ENCODE measurements around the gene DRD5. TPM values are rescaled to one million over a fixed set of nuclear protein-coding genes. Genes with fewer than 3 reads are reported as not detected.
"Not testable (repeated sequence)": the region's sequence is repeated elsewhere in the genome, so short reads cannot be mapped to it uniquely, and the experiment has no call there.

Gene DRD5
- total and polyA plus RNA-seq, 5 experiments from 2014 or later, result not detected

GRCh38 chr4:9782136-9782436 is 652 bp downstream of the DRD5 start:
- POLR2A ChIA-PET, result no interaction called here
- DNase-seq, result no peak
- Mint-ChIP-seq H3K27ac (no peak overlapping the region), H3K9me3 (peaks cover 0 to 2% (median 0%) of the 10 kb centered on the region in 9 donors), H3K4me1 (no peaks in the 10 kb centered on the region), H3K27me3 (peaks cover 23 to 61% (median 49%) of the 10 kb centered on the region in 5 donors), H3K36me3 (peaks cover 0 to 3% (median 0%) of the 10 kb centered on the region in 3 donors), H3K4me3 (no peak overlapping the region)
- no peak for ATAC-seq

DNA sequence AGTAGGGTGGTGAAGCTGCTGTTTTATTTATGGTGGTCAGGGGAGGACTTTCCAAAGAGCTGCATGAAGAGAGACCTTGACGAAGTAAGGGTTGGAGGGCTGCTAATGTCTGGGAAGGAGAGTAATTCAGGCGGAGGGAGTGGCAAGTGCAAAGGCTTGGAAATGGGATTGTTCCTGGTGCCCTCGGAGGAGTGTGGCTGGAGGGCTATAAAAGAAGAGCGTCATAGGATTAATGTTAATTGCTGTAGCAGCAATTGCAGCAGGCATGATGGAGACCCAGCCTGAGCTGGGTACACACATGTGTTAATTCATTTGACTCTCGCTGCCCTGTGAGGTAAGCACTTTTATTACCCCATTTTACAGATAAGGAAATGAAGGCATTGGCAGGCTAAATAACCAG is 4.5 kb downstream of the DRD5 start:
- H3K4me3 Mint-ChIP-seq, H3K4me1 Mint-ChIP-seq, H3K9me3 Mint-ChIP-seq, POLR2A ChIA-PET, DNase-seq, ATAC-seq, H3K36me3 Mint-ChIP-seq: not testable (repeated sequence)
- H3K27me3 Mint-ChIP-seq, result peaks cover 19 to 43% (median 27%) of the 10 kb centered on the region in 5 donors
- peak overlapping the region in 1 of 10 donors; percentile 60 for H3K27ac Mint-ChIP-seq

- DNase-seq (no peak), ATAC-seq (no peak)
- H3K36me3 Mint-ChIP-seq, result no peaks in the 10 kb centered on the region
- H3K4me3 Mint-ChIP-seq, result no peak overlapping the region
- H3K27ac Mint-ChIP-seq, result no peak overlapping the region
- POLR2A ChIA-PET, result no interaction called here
- peaks cover 0 to 11% (median 3%) of the 10 kb centered on the region in 9 donors for H3K9me3 Mint-ChIP-seq
- no peaks in the 10 kb centered on the region for H3K4me1 Mint-ChIP-seq
- peaks cover 7 to 35% (median 17%) of the 10 kb centered on the region in 5 donors for H3K27me3 Mint-ChIP-seq
These were observed 10.9 kb downstream of the DRD5 start for GRCh38 chr4:9792381-9792780.

DNA sequence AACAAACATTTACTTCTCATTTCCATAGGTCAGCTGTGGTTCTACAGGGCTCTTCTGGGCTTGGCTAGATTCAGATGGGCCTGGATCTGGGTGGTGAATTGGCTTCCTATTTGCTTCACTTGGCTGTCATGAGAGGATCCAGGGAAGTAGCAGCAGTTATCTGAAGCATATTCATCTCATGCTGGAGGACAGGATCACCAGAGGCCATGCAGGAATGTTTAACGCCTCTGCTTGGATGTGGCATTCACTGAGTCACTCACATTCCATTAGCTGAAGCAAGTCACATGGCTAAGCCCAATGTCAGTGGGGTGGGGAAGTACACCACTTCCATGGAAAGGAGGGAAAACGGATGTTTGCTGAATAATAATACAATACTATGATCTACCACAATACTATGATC is 15.2 kb downstream of the DRD5 start:
- POLR2A ChIA-PET, H3K4me1 Mint-ChIP-seq, DNase-seq, H3K36me3 Mint-ChIP-seq, H3K9me3 Mint-ChIP-seq, H3K27ac Mint-ChIP-seq, ATAC-seq, H3K4me3 Mint-ChIP-seq: not testable (repeated sequence)
- H3K27me3 Mint-ChIP-seq, result peaks cover 8 to 37% (median 19%) of the 10 kb centered on the region in 5 donors

GRCh38 chr4:9800848-9801247 is 19.4 kb downstream of the DRD5 start:
- ATAC-seq (no peak), DNase-seq (no peak)
- Mint-ChIP-seq H3K27ac (no peak overlapping the region), H3K27me3 (peaks cover 6 to 63% (median 23%) of the 10 kb centered on the region in 5 donors), H3K9me3 (peaks cover 0 to 3% (median 0%) of the 10 kb centered on the region in 9 donors), H3K36me3 (no peaks in the 10 kb centered on the region), H3K4me3 (no peak overlapping the region), H3K4me1 (peaks cover 0 to 2% (median 0%) of the 10 kb centered on the region in 4 donors)
- POLR2A ChIA-PET, result no interaction called here

GRCh38 chr4:9804918-9805317 is 23.5 kb downstream of the DRD5 start:
- H3K36me3 Mint-ChIP-seq, result no peaks in the 10 kb centered on the region
- H3K27ac Mint-ChIP-seq, result no peak overlapping the region
- peaks cover 0 to 2% (median 0%) of the 10 kb centered on the region in 4 donors for H3K4me1 Mint-ChIP-seq
- peaks cover 1 to 35% (median 13%) of the 10 kb centered on the region in 5 donors for H3K27me3 Mint-ChIP-seq
- no peaks in the 10 kb centered on the region for H3K9me3 Mint-ChIP-seq
- ATAC-seq (no peak), DNase-seq (no peak)
- no peak overlapping the region for H3K4me3 Mint-ChIP-seq
- POLR2A ChIA-PET, result no interaction called here

DNA sequence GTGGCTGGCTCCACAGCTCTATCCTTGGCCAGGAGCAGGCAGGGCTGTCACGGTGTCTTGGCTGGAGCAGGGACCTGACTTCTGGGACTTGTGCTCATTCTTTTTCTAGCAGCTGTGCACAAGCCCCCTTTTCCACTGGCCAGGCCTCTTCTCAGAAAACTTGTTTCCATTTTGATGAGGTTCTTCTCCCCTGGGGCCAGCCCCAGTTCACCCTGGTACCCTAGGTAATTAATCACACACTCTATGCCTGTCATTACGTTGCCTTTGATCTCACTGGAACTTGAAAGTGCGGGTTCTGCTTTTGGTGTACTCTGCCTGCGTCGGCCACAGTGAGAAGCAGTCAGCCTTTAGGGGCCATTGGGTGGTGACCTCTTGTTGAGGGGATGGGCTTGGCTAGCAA is 26.6 kb downstream of the DRD5 start:
- peak overlapping the region in 1 of 10 donors; percentile 47 for H3K27ac Mint-ChIP-seq
- peaks cover 1 to 25% (median 10%) of the 10 kb centered on the region in 5 donors for H3K27me3 Mint-ChIP-seq
- POLR2A ChIA-PET, result no interaction called here

GRCh38 chr4:9811806-9812205 is 30.4 kb downstream of the DRD5 start:
- H3K9me3 Mint-ChIP-seq, result no peaks in the 10 kb centered on the region
- H3K4me1 Mint-ChIP-seq, result no peaks in the 10 kb centered on the region
- DNase-seq (no peak), ATAC-seq (no peak)
- no peak overlapping the region for H3K4me3 Mint-ChIP-seq
- peaks cover 4 to 18% (median 12%) of the 10 kb centered on the region in 5 donors for H3K27me3 Mint-ChIP-seq
- no peaks in the 10 kb centered on the region for H3K36me3 Mint-ChIP-seq
- no peak overlapping the region for H3K27ac Mint-ChIP-seq
- POLR2A ChIA-PET, result no interaction called here

More for the DNA sequence above, 26.6 kb downstream of the DRD5 start:
- DNase-seq (no peak), ATAC-seq (no peak)
- Mint-ChIP-seq H3K9me3 (no peaks in the 10 kb centered on the region), H3K36me3 (no peaks in the 10 kb centered on the region), H3K4me1 (peaks cover 0 to 2% (median 0%) of the 10 kb centered on the region in 4 donors), H3K4me3 (no peak overlapping the region)

- H3K4me1 Mint-ChIP-seq, result no peaks in the 10 kb centered on the region
- peaks cover 4 to 18% (median 12%) of the 10 kb centered on the region in 5 donors for H3K27me3 Mint-ChIP-seq
- ATAC-seq (no peak), DNase-seq (no peak)
- no peak overlapping the region for H3K4me3 Mint-ChIP-seq
- H3K9me3 Mint-ChIP-seq, result no peaks in the 10 kb centered on the region
- POLR2A ChIA-PET, result no interaction called here
- H3K36me3 Mint-ChIP-seq, result no peaks in the 10 kb centered on the region
- H3K27ac Mint-ChIP-seq, result no peak overlapping the region
These were observed 31.3 kb downstream of the DRD5 start for GRCh38 chr4:9812501-9813340.

- ATAC-seq (no peak), DNase-seq (no peak)
- H3K9me3 Mint-ChIP-seq, result peaks cover 0 to 6% (median 0%) of the 10 kb centered on the region in 9 donors
- peaks cover 0 to 11% (median 7%) of the 10 kb centered on the region in 5 donors for H3K27me3 Mint-ChIP-seq
- no peaks in the 10 kb centered on the region for H3K36me3 Mint-ChIP-seq
- H3K27ac Mint-ChIP-seq, result no peak overlapping the region
- H3K4me1 Mint-ChIP-seq, result no peaks in the 10 kb centered on the region
- POLR2A ChIA-PET, result no interaction called here
- no peak overlapping the region for H3K4me3 Mint-ChIP-seq
These were observed 34.9 kb downstream of the DRD5 start for GRCh38 chr4:9816285-9816684.

- Mint-ChIP-seq H3K27me3 (peaks cover 0 to 14% (median 4%) of the 10 kb centered on the region in 5 donors), H3K27ac (no peak overlapping the region), H3K4me3 (no peak overlapping the region), H3K9me3 (peaks cover 0 to 6% (median 0%) of the 10 kb centered on the region in 9 donors), H3K4me1 (peaks cover 2 to 8% (median 6%) of the 10 kb centered on the region in 4 donors), H3K36me3 (no peaks in the 10 kb centered on the region)
- ATAC-seq (no peak), DNase-seq (no peak)
- POLR2A ChIA-PET, result no interaction called here
These were observed 38.9 kb downstream of the DRD5 start for GRCh38 chr4:9820343-9820742.

- Mint-ChIP-seq H3K27me3 (peaks cover 0 to 11% (median 4%) of the 10 kb centered on the region in 5 donors), H3K27ac (peak overlapping the region in 1 of 10 donors; percentile 1), H3K36me3 (no peaks in the 10 kb centered on the region), H3K4me1 (peaks cover 3 to 12% (median 10%) of the 10 kb centered on the region in 4 donors), H3K4me3 (no peak overlapping the region), H3K9me3 (no peaks in the 10 kb centered on the region)
- ATAC-seq, result peak in 1 of 2 donors; percentile 51
- POLR2A ChIA-PET, result no interaction called here
- DNase-seq, result peak in 2 of 10 donors; percentile 3 to 23
These were observed 43.6 kb downstream of the DRD5 start for GRCh38 chr4:9825049-9825448.

GRCh38 chr4:9826551-9826950 is 45.1 kb downstream of the DRD5 start:
- POLR2A ChIA-PET, result no interaction called here
- H3K27me3 Mint-ChIP-seq, result peaks cover 0 to 11% (median 4%) of the 10 kb centered on the region in 5 donors
- no peaks in the 10 kb centered on the region for H3K36me3 Mint-ChIP-seq
- no peaks in the 10 kb centered on the region for H3K9me3 Mint-ChIP-seq
- H3K4me3 Mint-ChIP-seq, result no peak overlapping the region
- no peak overlapping the region for H3K27ac Mint-ChIP-seq
- no peak for ATAC-seq
- peaks cover 3 to 12% (median 10%) of the 10 kb centered on the region in 4 donors for H3K4me1 Mint-ChIP-seq
- no peak for DNase-seq

All from naive thymus-derived CD8-positive, alpha-beta T cell (primary cell).